Measurements from ENCODE around the gene ZNF697.
A peak's percentile ranks its signal among the peaks of the same experiment; 100 is the strongest.

ZNF697 gene

GRCh38 chr1:119653135-119653838, 5.2 kb upstream of the ZNF697 start:
- DNase-seq (ENCODE audit: extremely low read depth, insufficient read length), result no peak
- Histone ChIP-seq H3K27me3 (replicated peaks; ENCODE audit: control insufficient read depth, insufficient read depth, low read length) (no peaks in the 10 kb centered on the region), H3K36me3 (ENCODE audit: control insufficient read depth, insufficient read depth, low read length) (no peaks in the 10 kb centered on the region), H3K4me3 (replicated peaks; ENCODE audit: low read depth, low read length) (no peak overlapping the region)
- TF ChIP-seq CTCF (IDR thresholded peaks at IDR 0.05; ENCODE audit: insufficient read depth, low read length, poor library complexity, severe bottlenecking), result no peak

- H3K27me3 ChIP-seq (replicated peaks; ENCODE audit: control insufficient read depth, insufficient read depth, low read length), result no peaks in the 10 kb centered on the region
- no peaks in the 10 kb centered on the region for H3K36me3 ChIP-seq (ENCODE audit: control insufficient read depth, insufficient read depth, low read length)
- H3K4me3 ChIP-seq (replicated peaks; ENCODE audit: low read depth, low read length), result no peak overlapping the region
- no peak for DNase-seq (ENCODE audit: extremely low read depth, insufficient read length)
- TF ChIP-seq CTCF (IDR thresholded peaks at IDR 0.05; ENCODE audit: insufficient read depth, low read length, poor library complexity, severe bottlenecking), result no peak
Observed at GRCh38 chr1:119652587-119652986, 4.5 kb upstream of the ZNF697 start.

GRCh38 chr1:119651641-119652040, 3.6 kb upstream of the ZNF697 start:
- TF ChIP-seq CTCF (IDR thresholded peaks at IDR 0.05; ENCODE audit: insufficient read depth, low read length, poor library complexity, severe bottlenecking), result no peak
- Histone ChIP-seq H3K27me3 (replicated peaks; ENCODE audit: control insufficient read depth, insufficient read depth, low read length) (no peaks in the 10 kb centered on the region), H3K4me3 (replicated peaks; ENCODE audit: low read depth, low read length) (no peak overlapping the region), H3K36me3 (ENCODE audit: control insufficient read depth, insufficient read depth, low read length) (no peaks in the 10 kb centered on the region)
- DNase-seq (ENCODE audit: extremely low read depth, insufficient read length), result no peak

- no peak overlapping the region for H3K4me3 ChIP-seq (replicated peaks; ENCODE audit: low read depth, low read length)
- H3K27me3 ChIP-seq (replicated peaks; ENCODE audit: control insufficient read depth, insufficient read depth, low read length), result no peaks in the 10 kb centered on the region
- no peaks in the 10 kb centered on the region for H3K36me3 ChIP-seq (ENCODE audit: control insufficient read depth, insufficient read depth, low read length)
- no peak for TF ChIP-seq CTCF (IDR thresholded peaks at IDR 0.05; ENCODE audit: insufficient read depth, low read length, poor library complexity, severe bottlenecking)
- DNase-seq (ENCODE audit: extremely low read depth, insufficient read length), result no peak
Observed at GRCh38 chr1:119651133-119651532, 3.1 kb upstream of the ZNF697 start.

GRCh38 chr1:119648620-119649004, 546 bp upstream of the ZNF697 start:
- DNase-seq (ENCODE audit: extremely low read depth, insufficient read length), result no peak
- no peaks in the 10 kb centered on the region for H3K27me3 ChIP-seq (replicated peaks; ENCODE audit: control insufficient read depth, insufficient read depth, low read length)
- H3K4me3 ChIP-seq (replicated peaks; ENCODE audit: low read depth, low read length), result peak overlapping the region; percentile 81
- H3K36me3 ChIP-seq (ENCODE audit: control insufficient read depth, insufficient read depth, low read length), result no peaks in the 10 kb centered on the region
- no peak for TF ChIP-seq CTCF (IDR thresholded peaks at IDR 0.05; ENCODE audit: insufficient read depth, low read length, poor library complexity, severe bottlenecking)
